ENCODE data around the gene METTL25.

METTL25 gene

GRCh38 chr12:82408844-82409243 is 50.5 kb downstream of the METTL25 start:
- DNase-seq: no peak

GRCh38 chr12:82411546-82412230 is 53.4 kb downstream of the METTL25 start:
- no peak for DNase-seq

- no peak for DNase-seq
Observed at GRCh38 chr12:82412246-82412645, 53.9 kb downstream of the METTL25 start.

- DNase-seq: no peak
Observed at GRCh38 chr12:82414044-82414443, 55.7 kb downstream of the METTL25 start.

GRCh38 chr12:82414926-82415325 is 56.6 kb downstream of the METTL25 start:
- DNase-seq: no peak

GRCh38 chr12:82415402-82415801 is 57.1 kb downstream of the METTL25 start:
- no peak for DNase-seq

- no peak for DNase-seq
Observed at GRCh38 chr12:82425241-82425640, 66.9 kb downstream of the METTL25 start.

- no peak for DNase-seq
Observed at GRCh38 chr12:82426081-82426480, 67.8 kb downstream of the METTL25 start.

GRCh38 chr12:82426586-82426985 is 68.3 kb downstream of the METTL25 start:
- DNase-seq: no peak

GRCh38 chr12:82430541-82431145 is 72.3 kb downstream of the METTL25 start:
- DNase-seq: no peak

- no peak for DNase-seq
Observed at GRCh38 chr12:82434392-82434911, 76.1 kb downstream of the METTL25 start.

GRCh38 chr12:82436354-82436753 is 78.0 kb downstream of the METTL25 start:
- no peak for DNase-seq

GRCh38 chr12:82437744-82438143 is 79.4 kb downstream of the METTL25 start:
- DNase-seq: no peak

- DNase-seq: no peak
Observed at GRCh38 chr12:82438356-82438755, 80.0 kb downstream of the METTL25 start.

GRCh38 chr12:82440885-82441284 is 82.6 kb downstream of the METTL25 start:
- no peak for DNase-seq

- no peak for DNase-seq
Observed at GRCh38 chr12:82448911-82449578, 90.7 kb downstream of the METTL25 start.

- DNase-seq: no peak
Observed at GRCh38 chr12:82456633-82457032, 98.3 kb downstream of the METTL25 start.

GRCh38 chr12:82458101-82458500 is 99.8 kb downstream of the METTL25 start:
- no peak for DNase-seq

GRCh38 chr12:82461393-82461792 is 103.1 kb downstream of the METTL25 start:
- no peak for DNase-seq

GRCh38 chr12:82461836-82462235 is 103.5 kb downstream of the METTL25 start:
- DNase-seq: no peak

- no peak for DNase-seq
Observed at GRCh38 chr12:82468563-82468962, 110.2 kb downstream of the METTL25 start.

- no peak for DNase-seq
Observed at GRCh38 chr12:82470906-82471512, 112.7 kb downstream of the METTL25 start.

GRCh38 chr12:82473111-82473754 is 114.9 kb downstream of the METTL25 start:
- DNase-seq: no peak

Measured in cerebellar nuclear complex (tissue), 1 donor.